H1 (cell line): Measurements from ENCODE around the gene RCAN2. TPM values are rescaled to one million over a fixed set of nuclear protein-coding genes. Genes with fewer than 3 reads are reported as not detected.

Source experiments
- CTCF ChIA-PET: fragments of 300-600 bp; sonication (Branson Sonifier 250); formaldehyde crosslinking; loops from one replicate; lab custom pipeline; 2021; ENCODE audit not compliant: partially characterized antibody; lab: Charles Lee
- POLR2A ChIA-PET: fragments of 300-600 bp; sonication (Branson Sonifier 250); formaldehyde crosslinking; loops from one replicate; lab custom pipeline; 2021; ENCODE audit warnings: inconsistent platforms; ENCODE audit not compliant: partially characterized antibody; lab: Charles Lee
- DNase-seq, 2 experiments: peaks; one replicate each; pipeline versions ENCODE4 v3.0.0 to v3.0.0-alpha.2; 2010 to 2022; ENCODE audit warnings: low spot score in 2 of 2, low read depth in 1 of 2, mixed read lengths in 1 of 2
- FAIRE-seq: peaks from 2 replicates; lab custom pipeline; 2011; peaks lifted over from hg19 to GRCh38; lab: Jason Lieb, UNC
- H2AFZ ChIP-seq: 2 replicates; pipeline ENCODE4 v1.8.1; 2012; ENCODE audit warnings: low read length, inconsistent platforms
- H2AK5ac ChIP-seq: 2 replicates; pipeline ENCODE4 v1.6.1; 2013; ENCODE audit warnings: low read depth, low read length
- H2BK120ac ChIP-seq: replicated peaks from 2 replicates; pipeline ENCODE3; 2013; ENCODE audit warnings: low read depth, low read length, inconsistent platforms
- H2BK12ac ChIP-seq: 2 replicates; pipeline ENCODE4 v1.6.1; 2013; ENCODE audit warnings: low read depth, low read length
- H2BK15ac ChIP-seq: 2 replicates; pipeline ENCODE4 v1.6.1; 2013; ENCODE audit warnings: low read length
- H2BK20ac ChIP-seq: 2 replicates; pipeline ENCODE4 v1.6.1; 2013; ENCODE audit warnings: low read length
- H2BK5ac ChIP-seq: 2 replicates; pipeline ENCODE4 v1.6.1; 2013; ENCODE audit warnings: low read depth, low read length
- H3K14ac ChIP-seq: 2 replicates; pipeline ENCODE4 v1.6.1; 2013; ENCODE audit warnings: inconsistent platforms; ENCODE audit not compliant: insufficient read length
- H3K18ac ChIP-seq: 2 replicates; pipeline ENCODE4 v1.6.1; 2013; ENCODE audit warnings: low read length; ENCODE audit errors: extremely low read depth
- H3K23ac ChIP-seq: 2 replicates; pipeline ENCODE4 v1.6.1; 2013; ENCODE audit warnings: inconsistent platforms; ENCODE audit not compliant: insufficient read length
- H3K23me2 ChIP-seq: 2 replicates; pipeline ENCODE4 v1.6.1; 2013; ENCODE audit warnings: low read depth, low read length
- H3K27ac ChIP-seq: 2 replicates; pipeline ENCODE4 v1.6.1; 2011; ENCODE audit warnings: low read depth, low read length, inconsistent platforms
- H3K27me3 ChIP-seq, 4 experiments: replicated peaks in 1 of 4; 1 replicate in 1 of 4; 2 replicates in 3 of 4; pipeline versions ENCODE4 v1.6.1 to v1.8.1; 2011 to 2013; ENCODE audit warnings: low read length in 3 of 4, mild to moderate bottlenecking in 3 of 4, inconsistent platforms in 2 of 4, mixed read lengths in 2 of 4, moderate library complexity in 1 of 4; ENCODE audit not compliant: control insufficient read depth in 3 of 4, insufficient read depth in 3 of 4; ENCODE audit errors: extremely low read depth in 1 of 4
- H3K36me3 ChIP-seq, 4 experiments: 2 replicates each; pipeline versions ENCODE4 v1.6.1 to v1.8.1; 2011 to 2013; ENCODE audit warnings: mild to moderate bottlenecking in 4 of 4, low read length in 3 of 4, moderate library complexity in 2 of 4, control low read depth in 1 of 4, inconsistent platforms in 1 of 4; ENCODE audit not compliant: insufficient read depth in 4 of 4, control insufficient read depth in 2 of 4
- H3K4ac ChIP-seq: replicated peaks from 2 replicates; pipeline ENCODE3; 2013; ENCODE audit warnings: low read length, low read depth, mixed read lengths, inconsistent platforms; ENCODE audit not compliant: insufficient read length
- H3K4me1 ChIP-seq, 4 experiments: replicated peaks in 1 of 4; 1 replicate in 1 of 4; 2 replicates in 3 of 4; pipeline versions ENCODE4 v1.6.1 to v1.8.1; 2011 to 2013; ENCODE audit warnings: low read length in 3 of 4, inconsistent platforms in 2 of 4, mixed read lengths in 1 of 4; ENCODE audit not compliant: insufficient read depth in 4 of 4, control insufficient read depth in 3 of 4
- H3K4me2 ChIP-seq, 2 experiments: 2 replicates each; pipeline versions ENCODE4 v1.6.1 to v1.8.1; 2011 to 2013; ENCODE audit warnings: low read depth in 2 of 2, low read length in 2 of 2, control low read depth in 1 of 2, inconsistent platforms in 1 of 2, mild to moderate bottlenecking in 1 of 2; ENCODE audit not compliant: insufficient read depth in 1 of 2
- H3K4me3 ChIP-seq, 4 experiments: fragments of 200-600, 300-600 bp in 1 of 4; sonication (generic), shearing (Covaris generic), sonication (Bioruptor Twin) in 1 of 4; 2 replicates each; pipeline versions ENCODE4 v1.5.1 to v1.8.1; 2011 to 2016; ENCODE audit warnings: low read length in 4 of 4, low read depth in 3 of 4, control low read depth in 2 of 4, inconsistent platforms in 2 of 4, mild to moderate bottlenecking in 2 of 4, mixed read lengths in 1 of 4, moderate library complexity in 1 of 4; ENCODE audit not compliant: insufficient read depth in 2 of 4; ENCODE audit errors: extremely low read depth in 1 of 4
- H3K56ac ChIP-seq: replicated peaks from 2 replicates; pipeline ENCODE3; 2013; ENCODE audit warnings: low read depth, mild to moderate bottlenecking, mixed read lengths, low read length, inconsistent platforms; ENCODE audit not compliant: insufficient read length
- H3K79me1 ChIP-seq: 2 replicates; pipeline ENCODE4 v1.6.1; 2013; ENCODE audit warnings: low read depth, low read length, control low read depth
- H3K79me2 ChIP-seq, 2 experiments: 2 replicates each; pipeline versions ENCODE4 v1.6.1 to v1.8.1; 2012 to 2013; ENCODE audit warnings: low read length in 2 of 2, mild to moderate bottlenecking in 2 of 2, inconsistent platforms in 1 of 2; ENCODE audit not compliant: insufficient read depth in 2 of 2, control insufficient read depth in 1 of 2
- H3K9ac ChIP-seq, 4 experiments: replicated peaks in 1 of 4; 1 replicate in 1 of 4; 2 replicates in 3 of 4; pipeline versions ENCODE4 v1.6.1 to v1.8.1; 2011 to 2013; ENCODE audit warnings: low read depth in 3 of 4, low read length in 3 of 4, control low read depth in 2 of 4, mild to moderate bottlenecking in 2 of 4, moderate library complexity in 2 of 4, inconsistent platforms in 1 of 4; ENCODE audit errors: extremely low read depth in 1 of 4
- H3K9me3 ChIP-seq, 2 experiments: 2 replicates each; pipeline versions ENCODE4 v1.6.1 to v1.8.1; 2012 to 2013; ENCODE audit warnings: mild to moderate bottlenecking in 2 of 2, moderate library complexity in 2 of 2, control low read depth in 1 of 2, inconsistent platforms in 1 of 2, low read depth in 1 of 2, low read length in 1 of 2, mixed read lengths in 1 of 2; ENCODE audit not compliant: insufficient read depth in 2 of 2
- H4K20me1 ChIP-seq, 2 experiments: replicated peaks in 1 of 2; 2 replicates each; pipeline versions ENCODE3 to v1.8.1; 2011 to 2013; ENCODE audit warnings: inconsistent platforms in 2 of 2, low read length in 2 of 2, mild to moderate bottlenecking in 1 of 2; ENCODE audit not compliant: insufficient read depth in 2 of 2, control insufficient read depth in 1 of 2
- H4K5ac ChIP-seq: 2 replicates; pipeline ENCODE4 v1.6.1; 2013; ENCODE audit warnings: low read length, low read depth, mixed read lengths, inconsistent platforms; ENCODE audit not compliant: insufficient read length
- H4K8ac ChIP-seq: 2 replicates; pipeline ENCODE4 v1.8.0; 2013; ENCODE audit warnings: mild to moderate bottlenecking, moderate library complexity, low read length, inconsistent platforms; ENCODE audit not compliant: insufficient read depth; ENCODE audit errors: extremely low read depth
- H4K91ac ChIP-seq: replicated peaks from 2 replicates; pipeline ENCODE3; 2013; ENCODE audit warnings: low read length, mixed read lengths, inconsistent platforms; ENCODE audit not compliant: insufficient read length
- CEBPB ChIP-seq: IDR thresholded peaks from 2 replicates; pipeline ENCODE4 v1.6.1; 2012; ENCODE audit warnings: low read depth, low read length
- CHD2 ChIP-seq: IDR thresholded peaks from 2 replicates; pipeline ENCODE4 v1.6.1; 2012; ENCODE audit warnings: low read length, improper control_type of control experiment
- HDAC6 ChIP-seq: IDR thresholded peaks from one replicate; pipeline ENCODE4 v1.7.1; 2012; ENCODE audit warnings: low read depth, mild to moderate bottlenecking, inconsistent platforms, low read length, moderate library complexity
- MAX ChIP-seq: IDR thresholded peaks from 2 replicates; pipeline ENCODE4 v1.6.1; 2012; ENCODE audit warnings: inconsistent platforms
- RAD21 ChIP-seq, 2 experiments: IDR thresholded peaks in 1 of 2; conservative IDR thresholded peaks in 1 of 2; 2 replicates each; pipeline ENCODE4 v1.6.1; 2011; ENCODE audit warnings: low read depth in 2 of 2, low read length in 2 of 2, improper control_type of control experiment in 1 of 2, inconsistent platforms in 1 of 2, mild to moderate bottlenecking in 1 of 2, moderate library complexity in 1 of 2
- YY1 ChIP-seq: IDR thresholded peaks from 2 replicates; pipeline ENCODE4 v1.6.1; 2011; ENCODE audit warnings: low read depth, mild to moderate bottlenecking, low read length
- WGBS, 2 experiments: shearing (Covaris generic) in 1 of 2; methylation state at CpG; one replicate each; pipeline versions ENCODE4 v1.1.6 to v1.1.7; 2013 to 2015; ENCODE audit warnings: low lambda C conversion rate in 2 of 2, mixed read lengths in 2 of 2, inconsistent platforms in 1 of 2, low coverage in 1 of 2, missing lambda C conversion rate in 1 of 2; ENCODE audit not compliant: insufficient replicate concordance in 2 of 2, insufficient coverage in 1 of 2, insufficient read length in 1 of 2; ENCODE audit errors: extremely low coverage in 1 of 2, missing lambda C conversion rate in 1 of 2; 5-methylcytosine and 5-hydroxymethylcytosine counted together
- polyA plus RNA-seq, 7 experiments: library from polyadenylated mRNA; depleted of rRNA in 3 of 7; stranded (reverse) in 5 of 7; unstranded in 2 of 7; fragments of >200 nt in 5 of 7; fragments of 200-250 nt in 2 of 7; gene quantifications; 1 replicate in 5 of 7; 2 replicates in 1 of 7; 4 replicates in 1 of 7; pipeline versions ENCODE4 v1.2.1 to v1.2.3, GENCODE V29; 2011 to 2013; ENCODE audit warnings: missing spikeins in 2 of 7, mixed read lengths in 2 of 7
- total RNA-seq: library from RNA; stranded (reverse); fragmentation: NEBNext Ultra II Directional; extraction: Animal tissue kit (Norgen Biotek cat#: 25700); gene quantifications from 2 replicates; pipeline ENCODE4 v1.2.1, GENCODE V29; 2021

Gene RCAN2
- total and polyA plus RNA-seq, 2 of the 8 experiments (the other 6 are each of a cell fraction or from before 2014, with no cell fraction given), result 5.0 to 8.5 TPM

DNA sequence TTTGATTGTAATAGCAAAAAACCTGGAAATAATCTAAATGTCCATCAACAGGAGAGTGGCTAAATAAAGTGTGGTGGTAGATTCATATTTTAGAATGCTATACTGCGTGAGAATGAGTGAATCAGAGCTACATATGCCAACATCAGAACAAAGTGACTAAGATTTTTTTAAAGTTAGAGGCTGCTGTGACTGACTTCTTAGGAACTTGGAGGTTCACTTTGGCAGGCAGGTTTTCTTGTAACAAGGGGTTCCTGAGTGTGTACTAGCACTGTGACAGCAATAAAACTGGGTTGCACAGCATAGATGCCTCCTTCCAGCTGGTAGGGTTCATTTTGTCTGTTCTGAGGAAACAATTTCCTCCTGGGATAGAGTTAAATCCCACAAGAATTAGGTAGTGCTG is 245.2 kb downstream of the RCAN2 start:
- Histone ChIP-seq H3K4ac (no peak overlapping the region), H4K20me1 (no peaks in the 10 kb centered on the region), H2BK120ac (no peak overlapping the region), H3K23ac (no peak overlapping the region), H3K27ac (no peak overlapping the region), H2BK5ac (no peak overlapping the region), H3K4me3 (no peak overlapping the region), H2BK20ac (no peak overlapping the region), H3K27me3 (no peaks in the 10 kb centered on the region), H3K14ac (no peak overlapping the region), H4K5ac (no peak overlapping the region), H3K23me2 (no peaks in the 10 kb centered on the region), H3K4me1 (no peaks in the 10 kb centered on the region), H2AK5ac (no peak overlapping the region), H2AFZ (no peak overlapping the region), H2BK12ac (no peak overlapping the region), H4K91ac (no peak overlapping the region), H3K4me2 (no peak overlapping the region), H3K36me3 (no peaks in the 10 kb centered on the region), H2BK15ac (no peak overlapping the region), H3K56ac (no peak overlapping the region), H3K18ac (no peak overlapping the region), H3K9me3 (no peaks in the 10 kb centered on the region), H3K79me1 (no peaks in the 10 kb centered on the region), H3K79me2 (no peaks in the 10 kb centered on the region), H4K8ac (no peak overlapping the region), H3K9ac (no peak overlapping the region)
- no peak for DNase-seq
- CTCF ChIA-PET, result interaction anchor here (1.0 to 2.1 kb wide), 2 partner anchors 25 to 28 kb away, joined by 3 to 13 read pairs; no protein-coding TSS in a partner anchor
- no peak for FAIRE-seq
- POLR2A ChIA-PET, result no interaction called here
- 93% methylated on average over 1 of the region's 1 CpG; no CpG with 5 or more reads in 1 of the 2 experiments for WGBS, 2 experiments
- TF ChIP-seq MAX (no peak), HDAC6 (no peak), RAD21 (IDR thresholded peaks at IDR 0.05 in 1 of 2, conservative IDR thresholded peaks at IDR 0.05 in 1 of 2; ENCODE audit: low read depth in 2 of 2, low read length in 2 of 2) (no peak), CHD2 (no peak), YY1 (no peak), CEBPB (no peak)
